ENCODE measurements around the gene ZCCHC7.
"Not testable (repeated sequence)": the region's sequence is repeated elsewhere in the genome, so short reads cannot be mapped to it uniquely, and the experiment has no call there.

Gene ZCCHC7

GRCh38 chr9:37119907-37120842, at the start of gene ZCCHC7:
ZCCHC7 (plus strand) TSS chr9:37120574.
- DNase-seq, result peak; percentile 95

DNA sequence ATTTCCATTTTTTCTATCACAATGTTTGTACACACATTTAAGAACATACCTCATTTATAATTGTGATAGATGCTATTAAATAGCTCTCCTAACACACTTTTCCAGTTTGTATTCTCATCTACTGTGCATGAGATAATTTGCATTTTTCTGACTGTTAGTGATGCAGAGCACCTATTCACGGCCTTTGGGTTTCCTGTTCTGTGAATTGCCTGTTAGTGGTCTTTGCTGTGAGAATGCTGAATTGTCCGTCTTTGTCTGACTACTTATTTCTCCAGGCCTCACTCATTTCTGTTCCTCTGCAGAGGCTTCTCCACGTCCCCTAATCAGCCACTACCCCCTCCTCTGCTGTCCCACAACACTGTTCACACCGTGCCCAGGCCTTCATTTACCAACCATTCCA, 45.6 kb upstream of the ZCCHC7 start:
- DNase-seq, result not testable (repeated sequence)

DNA sequence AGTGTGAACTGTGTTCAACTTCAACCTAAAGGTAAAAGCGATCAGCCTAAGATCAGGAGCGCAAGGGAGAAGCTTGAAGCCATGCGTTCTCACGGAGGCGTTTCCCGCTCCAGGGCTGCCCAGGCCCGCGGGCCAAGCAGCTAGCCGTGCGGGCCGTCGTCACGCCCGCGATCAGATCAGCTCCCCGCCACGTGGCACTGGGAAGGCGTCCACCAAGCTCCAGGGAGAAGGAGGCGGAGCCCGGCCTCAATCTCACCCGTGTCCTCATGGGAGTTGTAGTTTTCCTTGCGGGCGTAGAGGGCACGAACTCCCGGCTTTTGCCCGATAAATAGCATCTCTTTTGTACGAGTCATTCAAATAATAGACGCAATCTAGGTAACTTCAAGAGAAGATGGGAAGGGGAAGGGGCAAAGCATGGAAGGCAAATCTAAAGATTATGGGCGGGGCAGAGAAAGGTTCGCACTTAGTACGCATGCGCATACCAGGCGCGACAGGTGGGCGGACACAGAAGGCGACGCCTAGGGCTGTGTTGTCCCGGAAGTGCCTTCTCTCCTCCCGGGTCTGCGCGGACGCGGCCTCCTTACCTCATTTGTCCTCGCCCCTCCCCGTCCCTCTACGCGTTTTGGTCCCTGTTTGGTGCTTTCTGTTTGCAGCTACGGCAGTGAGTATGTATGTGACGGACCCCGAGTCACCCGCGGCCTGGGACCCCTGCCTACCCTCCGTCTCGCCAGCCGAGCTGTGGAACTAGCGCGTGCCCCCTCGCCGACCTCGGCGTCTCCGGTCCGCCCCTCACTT, 40.8 kb upstream of the ZCCHC7 start:
- peak; percentile 89 for DNase-seq

DNA sequence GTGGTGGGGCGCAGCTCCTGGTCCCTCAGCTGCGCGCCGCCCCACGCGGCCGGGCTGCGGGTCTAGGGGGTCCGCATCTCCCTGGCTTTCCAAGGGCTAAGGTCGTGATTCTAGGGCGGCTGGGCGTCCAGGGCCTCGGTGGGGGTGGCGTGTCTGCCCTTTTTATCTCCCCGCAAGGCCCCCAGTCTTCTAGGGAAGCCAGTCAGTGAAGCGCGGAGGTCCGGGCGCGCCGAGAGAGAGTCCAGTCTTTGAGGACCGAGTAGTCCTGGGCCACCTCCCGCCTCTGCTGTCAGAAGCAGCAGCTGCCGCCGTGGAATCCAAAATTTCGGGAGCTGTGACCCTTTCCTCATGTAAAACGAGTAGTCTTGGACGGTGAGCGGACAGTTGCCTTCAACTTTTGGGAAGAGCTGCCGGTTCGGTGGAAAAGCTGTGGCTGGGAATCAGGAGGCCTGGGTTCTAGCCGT, 40.2 kb upstream of the ZCCHC7 start:
- DNase-seq, result not testable (repeated sequence)

- not testable (repeated sequence) for DNase-seq
Measured at GRCh38 chr9:37081507-37081906, 38.9 kb upstream of the ZCCHC7 start.

- DNase-seq, result no peak
Measured at GRCh38 chr9:37082214-37082765, 38.1 kb upstream of the ZCCHC7 start.

GRCh38 chr9:37083654-37084053, 36.7 kb upstream of the ZCCHC7 start:
- no peak for DNase-seq

DNA sequence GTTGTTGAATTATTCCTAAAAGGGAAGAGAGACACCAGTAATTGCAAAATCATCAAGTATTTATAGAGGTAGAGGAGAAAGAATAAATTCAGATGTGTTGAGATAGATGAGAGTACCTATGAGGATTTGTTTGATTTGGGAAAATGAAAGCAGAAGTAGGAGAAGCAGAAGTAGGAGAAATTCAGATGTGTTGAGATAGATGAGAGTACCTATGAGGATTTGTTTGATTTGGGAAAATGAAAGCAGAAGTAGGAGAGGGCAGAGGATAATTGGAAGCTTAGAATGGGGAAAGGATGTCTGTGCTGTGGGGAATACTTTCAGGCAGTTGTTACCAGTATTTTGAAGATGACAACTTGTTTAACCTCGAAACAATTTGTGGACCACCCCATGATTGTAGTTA, 35.1 kb upstream of the ZCCHC7 start:
- DNase-seq, result no peak

GRCh38 chr9:37092714-37093295, 27.6 kb upstream of the ZCCHC7 start:
- DNase-seq, result not testable (repeated sequence)

- DNase-seq, result no peak
Measured at GRCh38 chr9:37094751-37095150, 25.6 kb upstream of the ZCCHC7 start.

GRCh38 chr9:37096628-37097027, 23.7 kb upstream of the ZCCHC7 start:
- no peak for DNase-seq

GRCh38 chr9:37097294-37097693, 23.1 kb upstream of the ZCCHC7 start:
- no peak for DNase-seq

DNA sequence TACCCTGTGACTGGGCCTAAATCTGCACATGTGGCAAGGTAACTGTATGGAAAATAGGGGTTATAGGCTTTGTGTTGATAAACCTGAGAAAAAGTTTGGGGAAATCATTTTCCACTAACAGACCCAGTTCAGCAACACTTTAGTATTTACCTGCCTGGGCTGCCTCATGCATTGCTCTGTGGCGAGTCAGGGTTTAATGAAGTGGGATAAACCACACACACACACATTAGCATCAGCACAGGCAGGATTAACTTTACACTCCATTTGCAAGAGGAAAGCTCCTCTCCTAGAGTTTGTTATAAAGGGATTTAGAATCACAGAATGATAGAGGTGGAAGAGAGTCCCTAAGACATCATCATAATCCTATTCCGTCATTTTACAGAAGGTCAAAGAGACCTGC, 20.0 kb upstream of the ZCCHC7 start:
- no peak for DNase-seq

DNA sequence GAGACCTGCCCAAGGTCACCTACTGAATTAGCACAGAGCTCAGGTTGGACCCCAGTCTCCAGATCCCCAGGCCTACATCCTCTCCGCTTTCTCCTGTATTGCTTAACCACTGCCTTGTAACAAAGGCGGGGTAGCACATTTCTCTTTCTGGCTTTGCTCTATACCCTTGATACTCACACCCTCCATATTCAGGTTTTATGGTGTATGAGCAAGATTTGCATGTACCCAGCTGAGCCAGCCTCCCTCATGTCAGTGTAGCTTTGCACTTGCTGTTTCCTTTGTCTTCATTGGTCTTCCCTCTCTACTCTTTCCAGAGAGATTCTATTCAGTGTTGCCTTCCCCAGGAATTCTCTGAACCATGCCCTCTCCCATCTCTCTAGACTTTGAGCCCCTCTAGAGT, 19.6 kb upstream of the ZCCHC7 start:
- DNase-seq, result no peak

- DNase-seq, result no peak
Measured at GRCh38 chr9:37102486-37102885, 17.9 kb upstream of the ZCCHC7 start.

DNA sequence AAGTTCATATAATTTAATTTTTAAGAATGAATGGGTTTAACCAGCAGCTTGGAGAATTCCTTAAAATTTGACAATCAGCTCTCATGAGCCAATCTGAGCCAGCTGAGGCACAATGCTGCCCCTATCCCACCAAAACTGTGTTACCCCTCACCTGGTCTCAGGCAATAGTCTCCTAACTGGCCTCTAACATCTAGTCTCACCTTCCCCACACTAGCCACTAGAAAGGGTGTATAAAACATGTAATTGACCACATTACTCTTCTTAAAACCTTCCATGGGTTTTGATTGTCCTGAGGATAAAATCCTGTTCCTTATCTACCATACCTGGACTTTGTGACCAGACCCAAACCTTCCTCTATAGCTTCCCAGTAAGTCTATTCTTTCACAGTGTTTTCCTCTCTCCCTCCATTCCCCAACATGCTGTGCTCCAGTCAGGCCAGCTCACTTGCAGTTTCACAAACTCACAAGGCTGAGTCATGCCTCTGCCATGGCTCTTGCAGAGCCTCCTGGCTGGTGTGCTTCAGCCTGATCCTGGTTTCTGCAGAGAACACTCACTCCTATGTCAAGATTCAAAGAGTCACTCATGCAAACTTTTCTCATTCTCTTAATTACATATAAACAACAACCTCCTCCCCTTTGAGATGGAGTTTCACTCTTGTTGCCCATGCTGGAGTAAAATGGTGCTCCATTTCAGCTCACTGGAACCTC, 16.0 kb upstream of the ZCCHC7 start:
- peak; percentile 37 for DNase-seq

DNA sequence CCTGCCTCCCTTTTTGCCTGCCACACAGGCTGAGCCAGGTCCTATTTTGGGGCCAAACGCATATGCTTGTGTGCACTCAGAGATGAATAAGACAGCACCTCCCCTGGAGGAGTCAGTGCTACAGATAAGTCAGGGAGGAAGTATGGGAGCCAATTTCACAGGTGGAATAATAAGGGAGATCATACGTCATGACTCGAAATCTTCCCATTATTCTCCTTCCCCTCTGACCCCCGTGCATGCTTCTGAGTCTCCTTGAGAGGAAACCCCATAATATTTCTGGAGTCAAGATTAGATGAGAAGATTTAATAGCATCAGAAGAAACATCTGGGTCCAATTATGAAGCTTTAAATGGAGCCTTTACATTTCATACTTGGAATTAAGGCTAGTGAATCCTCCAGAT, 15.1 kb upstream of the ZCCHC7 start:
- no peak for DNase-seq

DNA sequence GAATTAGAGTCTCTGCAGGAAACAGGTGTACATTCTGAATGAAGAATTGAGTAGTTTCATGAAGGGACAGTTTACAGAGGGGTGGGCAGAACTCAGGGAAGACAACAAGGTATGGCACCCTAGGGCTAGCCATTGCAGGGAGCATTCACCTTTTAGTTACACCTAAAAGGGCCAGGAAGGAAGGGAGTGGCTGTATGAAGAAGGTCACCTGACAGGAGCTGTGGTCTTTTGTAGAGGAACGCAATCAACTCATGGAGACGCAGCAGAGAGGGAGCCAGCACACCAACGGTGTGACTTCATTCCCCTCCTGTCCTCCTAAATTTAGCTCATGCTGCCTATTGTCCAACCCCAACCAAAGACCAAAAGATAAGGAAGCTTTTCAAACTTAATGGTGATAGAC, 12.7 kb upstream of the ZCCHC7 start:
- DNase-seq, result no peak

GRCh38 chr9:37114442-37114841, 5.9 kb upstream of the ZCCHC7 start:
- DNase-seq, result not testable (repeated sequence)

DNA sequence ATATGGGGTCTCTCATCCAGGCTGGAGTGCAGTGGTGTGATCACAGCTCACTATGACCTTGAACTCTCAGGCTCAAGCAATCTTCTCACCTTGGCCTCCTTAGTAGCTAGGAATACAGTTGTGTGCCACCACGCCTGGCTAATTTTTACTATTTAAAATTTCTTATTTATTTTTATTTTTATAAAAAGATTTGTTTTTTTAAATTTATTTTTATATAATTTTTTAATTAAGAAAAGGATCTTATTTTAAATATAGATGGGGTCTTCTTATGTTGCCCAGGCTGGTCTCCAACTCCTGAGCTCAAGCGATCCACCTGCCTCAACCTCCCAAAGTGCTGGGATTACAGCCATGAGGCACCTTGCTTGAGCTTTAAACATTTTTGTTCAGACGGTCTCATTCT, 2.4 kb upstream of the ZCCHC7 start:
- DNase-seq, result no peak

DNA sequence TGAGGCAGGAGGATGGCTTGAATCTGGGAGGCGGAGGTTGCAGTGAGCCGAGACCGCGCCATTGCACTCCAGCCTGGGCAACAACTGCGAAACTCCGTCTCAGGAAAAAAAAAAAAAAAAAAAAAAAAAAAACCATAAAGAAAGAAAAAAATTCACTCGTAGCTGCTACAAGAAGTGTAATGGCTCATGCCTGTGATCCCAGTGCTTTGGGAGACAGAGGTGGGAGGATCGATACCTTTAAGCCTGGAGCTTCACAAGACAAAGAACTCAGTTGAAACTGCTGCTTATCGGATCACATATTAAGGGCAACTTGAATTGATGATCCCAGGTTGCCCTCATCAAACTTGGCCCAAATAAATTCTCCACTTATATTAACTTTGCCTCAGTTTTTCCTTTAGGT, 1.0 kb upstream of the ZCCHC7 start:
- DNase-seq, result no peak

GRCh38 chr9:37120843-37121335, 515 bp downstream of the ZCCHC7 start:
- not testable (repeated sequence) for DNase-seq
